ENCODE measurements around the gene RNU6-8.
A peak's percentile ranks its signal among the peaks of the same experiment; 100 is the strongest.

Gene RNU6-8

GRCh38 chr14:32203928-32204357 lies 874 bp upstream of the RNU6-8 start:
- Histone ChIP-seq H3K4me1 (ENCODE audit: control insufficient read depth, insufficient read depth, low read length) (peaks cover 16% of the 10 kb centered on the region), H3K4me3 (ENCODE audit: low read length) (peak overlapping the region; percentile 88)

GRCh38 chr14:32202491-32202997 lies 525 bp downstream of the RNU6-8 start:
- DNase-seq (ENCODE audit: low read depth), result no peak
- Histone ChIP-seq H3K4me1 (ENCODE audit: control insufficient read depth, insufficient read depth, low read length) (peaks cover 16% of the 10 kb centered on the region), H3K4me3 (ENCODE audit: low read length) (peak overlapping the region; percentile 88), H3K9me3 (ENCODE audit: control insufficient read depth, low read length) (no peaks in the 10 kb centered on the region), H3K9ac (ENCODE audit: low read length) (no peak overlapping the region), H3K27me3 (replicated peaks; ENCODE audit: control insufficient read depth, insufficient read depth, low read length) (peaks cover 16% of the 10 kb centered on the region), H3K36me3 (ENCODE audit: control insufficient read depth, insufficient read depth, low read length, severe bottlenecking) (no peaks in the 10 kb centered on the region)

More at GRCh38 chr14:32203928-32204357, 874 bp upstream of the RNU6-8 start:
- H3K27me3 ChIP-seq (replicated peaks; ENCODE audit: control insufficient read depth, insufficient read depth, low read length), result peaks cover 18% of the 10 kb centered on the region
- no peaks in the 10 kb centered on the region for H3K9me3 ChIP-seq (ENCODE audit: control insufficient read depth, low read length)
- peak; percentile 22 for DNase-seq (ENCODE audit: low read depth)
- no peaks in the 10 kb centered on the region for H3K36me3 ChIP-seq (ENCODE audit: control insufficient read depth, insufficient read depth, low read length, severe bottlenecking)
- H3K9ac ChIP-seq (ENCODE audit: low read length), result peak overlapping the region; percentile 84

DNA sequence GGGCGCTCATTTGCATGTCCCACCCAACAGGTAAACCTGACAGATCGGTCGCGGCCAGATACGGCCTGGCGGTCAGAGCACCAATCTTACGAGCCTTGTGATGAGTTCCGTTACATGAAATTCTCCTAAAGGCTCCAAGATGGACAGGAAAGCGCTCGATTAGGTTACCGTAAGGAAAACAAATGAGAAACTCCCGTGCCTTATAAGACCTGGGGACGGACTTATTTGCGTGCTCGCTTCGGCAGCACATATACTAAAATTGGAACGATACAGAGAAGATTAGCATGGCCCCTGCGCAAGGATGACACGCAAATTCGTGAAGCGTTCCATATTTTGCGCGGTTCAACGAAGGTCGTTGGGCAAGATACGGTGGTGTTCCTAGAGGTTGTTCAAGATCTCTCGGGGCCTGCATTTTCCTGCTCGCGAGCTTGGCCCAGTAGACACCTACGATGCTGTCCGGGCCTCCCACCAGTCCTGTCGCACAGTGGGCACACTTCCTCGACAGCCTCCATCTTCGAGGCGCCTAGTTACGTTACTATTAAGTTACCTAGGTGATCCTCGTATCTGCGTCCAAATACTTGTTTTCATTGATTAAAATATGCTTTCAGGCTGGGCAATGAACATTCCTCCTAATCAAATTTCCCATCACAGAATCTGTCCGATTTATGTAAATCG lies 1.1 kb downstream of the RNU6-8 start, which contains the start of gene RNU6-7:
TSS of gene RNU6-7 (plus strand) at position 230 of the 675 bp plus-strand sequence.
- Histone ChIP-seq H3K4me3 (ENCODE audit: low read length) (peak within 1 kb of the TSS; percentile 88), H3K36me3 (ENCODE audit: control insufficient read depth, insufficient read depth, low read length, severe bottlenecking) (no peaks in the 10 kb centered on the region), H3K27me3 (replicated peaks; ENCODE audit: control insufficient read depth, insufficient read depth, low read length) (peaks cover 10% of the 10 kb centered on the region), H3K4me1 (ENCODE audit: control insufficient read depth, insufficient read depth, low read length) (peaks cover 16% of the 10 kb centered on the region), H3K9ac (ENCODE audit: low read length) (peak within 1 kb of the TSS; percentile 72), H3K9me3 (ENCODE audit: control insufficient read depth, low read length) (no peaks in the 10 kb centered on the region)
- peak; percentile 22 for DNase-seq (ENCODE audit: low read depth)

GRCh38 chr14:32201193-32201815 lies 1.8 kb downstream of the RNU6-8 start:
- H3K27me3 ChIP-seq (replicated peaks; ENCODE audit: control insufficient read depth, insufficient read depth, low read length), result peaks cover 9% of the 10 kb centered on the region
- H3K9ac ChIP-seq (ENCODE audit: low read length), result peak overlapping the region; percentile 72
- no peaks in the 10 kb centered on the region for H3K9me3 ChIP-seq (ENCODE audit: control insufficient read depth, low read length)
- H3K36me3 ChIP-seq (ENCODE audit: control insufficient read depth, insufficient read depth, low read length, severe bottlenecking), result no peaks in the 10 kb centered on the region
- peak overlapping the region; percentile 88 for H3K4me3 ChIP-seq (ENCODE audit: low read length)
- H3K4me1 ChIP-seq (ENCODE audit: control insufficient read depth, insufficient read depth, low read length), result peaks cover 16% of the 10 kb centered on the region
- peak; percentile 72 for DNase-seq (ENCODE audit: low read depth)

GRCh38 chr14:32200368-32201192 lies 2.5 kb downstream of the RNU6-8 start:
- Histone ChIP-seq H3K9ac (ENCODE audit: low read length) (no peak overlapping the region), H3K9me3 (ENCODE audit: control insufficient read depth, low read length) (no peaks in the 10 kb centered on the region), H3K4me3 (ENCODE audit: low read length) (peak overlapping the region; percentile 88), H3K4me1 (ENCODE audit: control insufficient read depth, insufficient read depth, low read length) (peaks cover 16% of the 10 kb centered on the region), H3K27me3 (replicated peaks; ENCODE audit: control insufficient read depth, insufficient read depth, low read length) (peaks cover 6% of the 10 kb centered on the region), H3K36me3 (ENCODE audit: control insufficient read depth, insufficient read depth, low read length, severe bottlenecking) (no peaks in the 10 kb centered on the region)
- DNase-seq (ENCODE audit: low read depth), result no peak

DNA sequence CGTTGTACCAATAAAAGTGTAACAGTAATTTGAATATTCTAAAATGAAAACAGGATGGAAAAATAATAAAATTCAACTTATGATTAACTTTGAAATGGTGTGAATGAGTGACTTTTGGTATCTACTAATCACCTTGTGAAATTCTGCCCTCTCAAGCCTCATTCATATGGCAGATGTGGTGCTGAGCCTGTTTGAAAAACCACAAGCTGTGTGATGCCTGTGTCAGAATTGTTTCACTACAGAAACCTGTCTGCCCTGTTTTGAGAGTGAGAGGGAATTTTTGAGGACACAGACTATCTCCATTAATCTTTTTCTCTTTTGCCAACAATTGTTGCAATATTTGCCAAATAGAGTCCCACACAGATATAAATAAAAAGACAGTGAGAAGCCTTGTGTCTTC lies 5.2 kb downstream of the RNU6-8 start:
- Histone ChIP-seq H3K27me3 (replicated peaks; ENCODE audit: control insufficient read depth, insufficient read depth, low read length) (no peaks in the 10 kb centered on the region), H3K9ac (ENCODE audit: low read length) (no peak overlapping the region), H3K36me3 (ENCODE audit: control insufficient read depth, insufficient read depth, low read length, severe bottlenecking) (no peaks in the 10 kb centered on the region), H3K4me3 (ENCODE audit: low read length) (no peak overlapping the region), H3K9me3 (ENCODE audit: control insufficient read depth, low read length) (no peaks in the 10 kb centered on the region), H3K4me1 (ENCODE audit: control insufficient read depth, insufficient read depth, low read length) (peaks cover 16% of the 10 kb centered on the region)
- no peak for DNase-seq (ENCODE audit: low read depth)

DNA sequence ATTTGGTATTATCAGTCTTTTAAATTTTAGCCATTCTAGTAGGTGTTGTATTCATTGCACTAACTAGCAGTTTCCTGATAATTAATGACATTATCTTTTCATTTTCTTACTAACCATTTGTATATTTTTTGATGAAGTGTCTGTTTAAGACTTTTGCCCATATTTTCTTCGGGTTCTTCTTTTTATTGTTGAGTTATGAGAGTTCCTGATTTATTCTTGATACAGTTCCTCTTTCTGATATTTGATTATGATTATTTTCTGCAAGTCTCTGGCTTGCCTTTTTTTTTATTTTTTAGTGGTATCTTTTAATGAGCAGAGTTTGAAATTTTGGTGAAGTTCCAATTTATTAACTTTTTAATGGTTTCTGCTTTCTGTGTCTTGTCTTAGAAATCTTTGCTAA lies 7.4 kb downstream of the RNU6-8 start:
- no peak for DNase-seq (ENCODE audit: low read depth)
- no peaks in the 10 kb centered on the region for H3K36me3 ChIP-seq (ENCODE audit: control insufficient read depth, insufficient read depth, low read length, severe bottlenecking)

DNA sequence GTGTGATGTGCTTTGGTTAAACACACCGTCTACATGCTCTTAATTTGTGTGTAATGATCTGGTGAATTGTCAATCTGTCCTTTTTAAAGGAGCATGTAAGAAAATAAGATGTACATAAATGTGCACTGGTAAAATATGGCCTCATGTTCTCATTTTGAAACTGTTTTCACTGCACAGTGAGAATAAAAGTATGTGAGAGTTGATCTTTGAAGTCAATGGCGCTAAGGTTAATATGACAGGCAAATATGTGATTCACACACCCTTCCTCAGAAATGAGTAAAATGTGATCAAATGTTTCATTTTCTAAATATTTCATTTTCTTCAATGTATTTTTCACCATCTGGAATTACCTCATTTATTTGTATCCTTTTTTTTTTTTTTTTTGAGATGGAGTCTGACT lies 9.5 kb downstream of the RNU6-8 start:
- DNase-seq (ENCODE audit: low read depth), result no peak
- Histone ChIP-seq H3K36me3 (ENCODE audit: control insufficient read depth, insufficient read depth, low read length, severe bottlenecking) (no peaks in the 10 kb centered on the region), H3K4me1 (ENCODE audit: control insufficient read depth, insufficient read depth, low read length) (no peaks in the 10 kb centered on the region), H3K9ac (ENCODE audit: low read length) (no peak overlapping the region), H3K9me3 (ENCODE audit: control insufficient read depth, low read length) (no peaks in the 10 kb centered on the region), H3K4me3 (ENCODE audit: low read length) (no peak overlapping the region), H3K27me3 (replicated peaks; ENCODE audit: control insufficient read depth, insufficient read depth, low read length) (no peaks in the 10 kb centered on the region)

More for the DNA sequence above, 7.4 kb downstream of the RNU6-8 start:
- Histone ChIP-seq H3K9me3 (ENCODE audit: control insufficient read depth, low read length) (no peaks in the 10 kb centered on the region), H3K27me3 (replicated peaks; ENCODE audit: control insufficient read depth, insufficient read depth, low read length) (no peaks in the 10 kb centered on the region), H3K9ac (ENCODE audit: low read length) (no peak overlapping the region), H3K4me3 (ENCODE audit: low read length) (no peak overlapping the region), H3K4me1 (ENCODE audit: control insufficient read depth, insufficient read depth, low read length) (no peaks in the 10 kb centered on the region)

DNA sequence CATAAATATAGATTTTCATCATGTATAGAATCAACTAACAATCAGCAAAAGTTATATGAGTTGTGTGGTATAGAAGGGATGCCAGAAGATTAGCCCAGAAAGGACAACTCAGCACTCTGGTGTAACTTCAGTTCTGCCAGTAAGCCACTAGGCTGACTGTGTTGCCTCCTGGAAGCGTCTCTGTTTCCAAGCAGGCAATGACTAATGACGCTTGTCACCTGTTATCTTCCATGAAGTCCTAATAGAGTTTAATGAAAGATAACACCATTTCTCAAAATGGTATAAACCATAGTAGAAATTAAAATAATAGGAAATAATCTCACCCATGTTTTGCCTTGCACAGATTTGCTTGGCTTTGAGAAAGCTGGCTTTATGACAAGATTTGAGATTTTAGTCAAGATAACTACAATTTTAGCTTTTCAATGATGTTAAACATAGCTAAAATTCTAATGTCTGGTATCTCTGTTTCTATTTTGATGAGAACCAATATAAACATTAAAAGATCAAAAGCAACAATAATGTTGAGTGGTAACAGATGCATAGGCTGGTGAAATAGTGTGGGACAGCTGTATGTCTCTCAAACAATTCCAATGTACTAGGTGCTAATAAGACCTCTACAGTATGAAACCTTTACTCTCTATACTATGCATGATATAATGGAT lies 10.2 kb downstream of the RNU6-8 start:
- no peak for DNase-seq (ENCODE audit: low read depth)
- H3K9ac ChIP-seq (ENCODE audit: low read length), result no peak overlapping the region
- no peaks in the 10 kb centered on the region for H3K27me3 ChIP-seq (replicated peaks; ENCODE audit: control insufficient read depth, insufficient read depth, low read length)
- no peaks in the 10 kb centered on the region for H3K9me3 ChIP-seq (ENCODE audit: control insufficient read depth, low read length)
- H3K4me3 ChIP-seq (ENCODE audit: low read length), result no peak overlapping the region
- no peaks in the 10 kb centered on the region for H3K36me3 ChIP-seq (ENCODE audit: control insufficient read depth, insufficient read depth, low read length, severe bottlenecking)
- no peaks in the 10 kb centered on the region for H3K4me1 ChIP-seq (ENCODE audit: control insufficient read depth, insufficient read depth, low read length)

GRCh38 chr14:32190673-32191072 lies 12.4 kb downstream of the RNU6-8 start:
- DNase-seq (ENCODE audit: low read depth), result no peak
- H3K4me1 ChIP-seq (ENCODE audit: control insufficient read depth, insufficient read depth, low read length), result no peaks in the 10 kb centered on the region
- H3K27me3 ChIP-seq (replicated peaks; ENCODE audit: control insufficient read depth, insufficient read depth, low read length), result no peaks in the 10 kb centered on the region
- no peak overlapping the region for H3K9ac ChIP-seq (ENCODE audit: low read length)
- no peaks in the 10 kb centered on the region for H3K9me3 ChIP-seq (ENCODE audit: control insufficient read depth, low read length)
- no peak overlapping the region for H3K4me3 ChIP-seq (ENCODE audit: low read length)
- H3K36me3 ChIP-seq (ENCODE audit: control insufficient read depth, insufficient read depth, low read length, severe bottlenecking), result no peaks in the 10 kb centered on the region
